GM19397 (cell line): ENCODE data around the gene PCDHB2.
"Not testable (repeated sequence)": the region's sequence is repeated elsewhere in the genome, so short reads cannot be mapped to it uniquely, and the experiment has no call there.

Source experiments
- ATAC-seq: cut with Tn5 transposase; IDR thresholded peaks from one replicate; pipeline ENCODE4 v1.9.1; 2021; ENCODE audit warnings: mild to moderate bottlenecking, moderate library complexity; ENCODE audit not compliant: unreplicated experiment

The PCDHB2 gene

DNA sequence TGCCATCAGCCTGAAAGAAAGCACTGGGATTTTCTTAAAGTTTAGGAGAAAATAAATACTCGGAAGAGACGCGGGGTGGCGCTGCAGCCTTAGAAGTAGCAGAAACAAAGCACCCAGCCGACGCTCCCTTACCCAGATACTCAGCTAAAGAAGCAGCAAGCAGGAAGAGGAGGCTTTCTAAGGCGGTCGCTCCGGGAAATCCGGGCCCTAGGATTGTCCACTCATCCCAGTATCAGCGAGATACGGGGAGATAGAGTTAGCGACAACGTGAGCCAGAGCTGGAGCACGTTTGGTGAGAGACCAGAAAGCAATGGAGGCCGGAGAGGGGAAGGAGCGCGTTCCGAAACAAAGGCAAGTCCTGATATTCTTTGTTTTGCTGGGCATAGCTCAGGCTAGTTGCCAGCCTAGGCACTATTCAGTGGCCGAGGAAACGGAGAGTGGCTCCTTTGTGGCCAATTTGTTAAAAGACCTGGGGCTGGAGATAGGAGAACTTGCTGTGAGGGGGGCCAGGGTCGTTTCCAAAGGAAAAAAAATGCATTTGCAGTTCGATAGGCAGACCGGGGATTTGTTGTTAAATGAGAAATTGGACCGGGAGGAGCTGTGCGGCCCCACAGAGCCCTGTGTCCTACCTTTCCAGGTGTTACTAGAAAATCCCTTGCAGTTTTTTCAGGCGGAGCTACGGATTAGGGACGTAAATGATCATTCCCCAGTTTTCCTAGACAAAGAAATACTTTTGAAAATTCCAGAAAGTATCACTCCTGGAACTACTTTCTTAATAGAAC lies at the start of gene PCDHB2:
Gene PCDHB2, plus strand, starts transcription at position 135 of the 782 bp plus-strand sequence. Its CDS starts 176 bp downstream, at position 311.
- no peak for ATAC-seq

DNA sequence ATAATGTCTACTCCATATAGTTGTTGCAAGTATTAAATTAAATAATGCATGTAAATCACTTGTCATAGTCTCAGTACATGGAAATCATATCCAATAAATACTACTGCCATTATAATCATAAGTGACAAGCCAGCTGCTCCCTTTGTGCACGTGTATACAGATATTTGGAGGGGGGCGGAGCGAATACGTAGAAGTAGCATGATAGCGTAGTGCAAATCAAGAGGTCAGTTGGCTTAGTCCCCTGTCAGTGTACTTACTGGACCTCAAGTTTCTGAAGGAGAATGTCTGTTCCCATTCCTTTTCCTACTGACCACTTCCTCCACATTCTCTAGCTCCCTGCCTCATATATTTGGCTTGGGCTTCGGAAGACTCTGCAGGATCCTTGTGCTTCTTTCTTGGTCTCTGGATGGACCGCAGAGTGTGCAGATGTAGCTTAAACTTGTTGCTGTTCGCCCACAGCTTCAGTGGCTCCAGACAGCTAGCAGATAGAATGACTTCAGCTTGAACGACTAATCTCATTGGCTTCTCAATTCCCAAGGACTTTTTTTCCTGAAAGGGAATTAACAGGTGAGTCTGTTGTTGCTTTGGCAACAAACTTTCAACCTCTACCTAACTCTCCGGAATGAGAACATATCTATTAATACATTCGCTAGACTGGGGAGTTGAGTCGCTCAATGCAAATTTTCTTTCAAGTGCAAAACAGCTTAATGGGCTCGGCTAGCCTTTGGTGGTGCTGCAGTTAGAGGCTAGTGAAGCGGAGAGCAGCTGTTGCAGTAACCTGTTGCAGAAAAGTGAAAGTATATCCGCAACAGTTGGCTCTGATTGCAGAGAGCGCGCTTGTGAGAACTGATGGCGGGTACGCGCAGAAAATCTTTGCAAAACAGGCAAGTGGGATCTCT lies 43.5 kb upstream of the PCDHB2 start, which contains the start of gene PCDHB1:
Gene PCDHB1, plus strand, starts transcription at position 753 of the 899 bp plus-strand sequence. Its CDS starts 97 bp downstream, at position 850.
- ATAC-seq: no peak

DNA sequence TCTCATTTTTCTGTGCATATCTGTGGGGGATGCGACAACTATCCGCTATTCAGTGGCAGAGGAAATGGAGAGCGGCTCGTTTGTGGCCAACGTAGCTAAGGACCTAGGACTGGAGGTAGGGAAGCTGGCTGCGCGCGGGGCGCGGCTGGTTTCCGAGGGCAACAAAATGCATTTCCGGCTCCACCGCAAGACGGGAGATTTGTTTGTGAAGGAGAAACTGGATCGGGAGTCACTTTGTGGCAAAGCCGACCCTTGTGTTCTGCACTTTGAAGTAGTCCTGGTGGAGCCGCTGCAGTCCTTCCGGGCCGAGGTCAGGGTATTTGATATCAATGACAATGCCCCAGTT lies 42.9 kb upstream of the PCDHB2 start:
- ATAC-seq: no peak

GRCh38 chr5:141077826-141078225 lies 16.6 kb upstream of the PCDHB2 start:
- no peak for ATAC-seq

- ATAC-seq: no peak
Measured at GRCh38 chr5:141082228-141082627, 12.2 kb upstream of the PCDHB2 start.

DNA sequence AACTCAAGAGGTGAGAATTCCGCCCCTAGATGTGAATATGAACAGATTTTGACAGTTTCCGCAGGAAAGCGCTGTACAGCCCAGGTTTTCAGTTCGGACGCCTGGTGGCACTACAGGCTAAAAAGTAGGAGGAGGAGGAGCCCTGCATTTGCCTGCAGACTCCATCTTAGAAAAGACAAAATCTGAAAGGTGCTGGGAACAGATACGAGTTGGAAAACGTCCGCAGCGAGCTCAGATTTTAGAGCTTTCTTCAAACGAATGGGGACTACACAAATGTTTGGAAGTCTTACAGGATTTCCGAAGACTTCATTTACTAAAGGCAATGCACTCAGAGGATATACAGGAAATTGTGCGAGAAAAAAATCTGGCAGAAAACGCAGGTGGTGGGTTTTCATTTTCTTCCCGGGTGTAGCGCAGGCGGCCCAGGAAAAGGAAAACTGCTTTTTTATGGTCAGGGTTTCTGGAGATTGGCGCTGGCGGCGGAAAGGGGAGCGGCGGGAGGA lies 9.9 kb upstream of the PCDHB2 start:
- no peak for ATAC-seq

DNA sequence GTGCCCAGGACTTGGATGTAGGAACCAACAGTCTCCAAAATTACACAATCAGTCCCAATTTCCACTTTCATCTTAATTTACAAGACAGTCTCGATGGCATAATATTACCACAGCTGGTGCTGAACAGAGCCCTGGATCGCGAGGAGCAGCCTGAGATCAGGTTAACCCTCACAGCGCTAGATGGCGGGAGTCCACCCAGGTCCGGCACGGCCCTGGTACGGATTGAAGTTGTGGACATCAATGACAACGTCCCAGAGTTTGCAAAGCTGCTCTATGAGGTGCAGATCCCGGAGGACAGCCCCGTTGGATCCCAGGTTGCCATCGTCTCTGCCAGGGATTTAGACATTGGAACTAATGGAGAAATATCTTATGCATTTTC lies 837 bp downstream of the PCDHB2 start:
- ATAC-seq: no peak

- ATAC-seq: not testable (repeated sequence)
Measured at GRCh38 chr5:141096181-141096580, 1.8 kb downstream of the PCDHB2 start.

DNA sequence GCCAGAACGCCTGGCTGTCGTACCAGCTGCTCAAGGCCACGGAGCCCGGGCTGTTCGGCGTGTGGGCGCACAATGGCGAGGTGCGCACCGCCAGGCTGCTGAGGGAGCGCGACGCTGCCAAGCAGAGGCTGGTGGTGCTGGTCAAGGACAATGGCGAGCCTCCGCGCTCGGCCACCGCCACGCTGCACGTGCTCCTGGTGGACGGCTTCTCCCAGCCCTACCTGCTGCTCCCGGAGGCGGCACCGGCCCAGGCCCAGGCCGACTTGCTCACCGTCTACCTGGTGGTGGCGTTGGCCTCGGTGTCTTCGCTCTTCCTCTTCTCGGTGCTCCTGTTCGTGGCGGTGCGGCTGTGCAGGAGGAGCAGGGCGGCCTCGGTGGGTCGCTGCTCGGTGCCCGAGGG lies 2.2 kb downstream of the PCDHB2 start:
- ATAC-seq: not testable (repeated sequence)

GRCh38 chr5:141100243-141100805 lies 5.9 kb downstream of the PCDHB2 start, which contains the start of gene PCDHB3:
Gene PCDHB3 (plus strand): TSS chr5:141100473. CDS start chr5:141100650, 177 bp downstream.
- no peak for ATAC-seq

- ATAC-seq: no peak
Measured at GRCh38 chr5:141101059-141101458, 6.6 kb downstream of the PCDHB2 start.

DNA sequence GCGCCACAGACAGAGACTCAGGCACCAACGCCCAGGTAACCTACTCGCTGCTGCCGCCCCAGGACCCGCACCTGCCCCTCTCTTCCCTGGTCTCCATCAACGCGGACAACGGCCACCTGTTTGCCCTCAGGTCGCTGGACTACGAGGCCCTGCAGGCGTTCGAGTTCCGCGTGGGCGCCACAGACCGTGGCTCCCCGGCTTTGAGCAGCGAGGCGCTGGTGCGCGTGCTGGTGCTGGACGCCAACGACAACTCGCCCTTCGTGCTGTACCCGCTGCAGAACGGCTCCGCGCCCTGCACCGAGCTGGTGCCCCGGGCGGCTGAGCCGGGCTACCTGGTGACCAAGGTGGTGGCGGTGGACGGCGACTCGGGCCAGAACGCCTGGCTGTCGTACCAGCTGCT lies 7.7 kb downstream of the PCDHB2 start:
- ATAC-seq: not testable (repeated sequence)

- ATAC-seq: not testable (repeated sequence)
Measured at GRCh38 chr5:141102471-141102870, 8.1 kb downstream of the PCDHB2 start.

GRCh38 chr5:141105350-141105749 lies 10.9 kb downstream of the PCDHB2 start:
- no peak for ATAC-seq

- no peak for ATAC-seq
Measured at GRCh38 chr5:141119250-141119649, 24.8 kb downstream of the PCDHB2 start.

GRCh38 chr5:141121563-141121962 lies 27.1 kb downstream of the PCDHB2 start, which contains the start of gene PCDHB4:
Gene PCDHB4 (plus strand): TSS chr5:141121818. CDS start chr5:141121999, 181 bp downstream.
- ATAC-seq: no peak

DNA sequence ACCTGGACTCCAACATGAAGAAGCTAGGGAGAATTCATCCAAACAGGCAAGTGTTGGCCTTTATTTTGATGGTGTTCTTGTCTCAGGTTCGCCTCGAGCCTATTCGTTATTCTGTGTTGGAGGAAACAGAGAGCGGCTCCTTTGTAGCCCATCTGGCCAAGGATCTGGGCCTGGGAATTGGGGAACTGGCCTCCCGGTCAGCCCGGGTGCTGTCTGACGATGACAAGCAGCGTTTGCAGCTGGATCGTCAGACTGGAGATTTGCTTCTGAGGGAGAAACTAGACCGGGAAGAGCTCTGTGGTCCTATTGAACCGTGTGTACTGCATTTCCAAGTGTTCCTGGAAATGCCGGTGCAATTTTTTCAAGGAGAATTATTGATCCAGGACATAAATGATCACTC lies 27.6 kb downstream of the PCDHB2 start:
- no peak for ATAC-seq

GRCh38 chr5:141123396-141124135 lies 29.2 kb downstream of the PCDHB2 start:
- not testable (repeated sequence) for ATAC-seq

GRCh38 chr5:141127305-141127704 lies 32.9 kb downstream of the PCDHB2 start:
- no peak for ATAC-seq

- ATAC-seq: no peak
Measured at GRCh38 chr5:141135030-141135717, 40.8 kb downstream of the PCDHB2 start, which contains the start of gene PCDHB5. Gene PCDHB5 (plus strand): TSS chr5:141135206. CDS start chr5:141135435, 229 bp downstream.
